K562 (cell line): ENCODE measurements around the gene LTBP4. TPM values are rescaled to one million over a fixed set of nuclear protein-coding genes. Genes with fewer than 3 reads are reported as not detected.

Experiments
- ATAC-seq: fragments of 200-7000 bp; cut with Tn5 transposase; 3 replicates; pipeline ENCODE4 v1.9.1; 2020; ENCODE audit warnings: moderate library complexity
- BruUV-seq: library from RNA; stranded (reverse); fragments of 400-500 nt; replicated peaks from 2 replicates; lab custom pipeline; 2021; lab: Mats Ljungman, UMichigan
- CTCF ChIA-PET: fragments of 300-600 bp; formaldehyde crosslinking; extraction: SDS; loops from one replicate; lab custom pipeline; 2021; ENCODE audit warnings: low intra/inter-chr PET ratio; lab: Yijun Ruan, JAX
- POLR2A ChIA-PET: fragments of 300-600, 350-650 bp; sonication (Branson Sonifier 250); formaldehyde crosslinking; extraction: SDS; loops from one replicate; lab custom pipeline; 2021; ENCODE audit warnings: antibody characterized with exemption, inconsistent platforms; lab: Yijun Ruan, JAX
- DNase-seq, 4 experiments: peaks; one replicate each; pipeline versions ENCODE4 v3.0.0 to v3.0.0-alpha.2; 2011 to 2018; ENCODE audit warnings: low spot score in 3 of 4, mixed read lengths in 3 of 4; ENCODE audit errors: extremely low read depth in 1 of 4
- FAIRE-seq: peaks from 2 replicates; lab custom pipeline; 2011; peaks lifted over from hg19 to GRCh38; lab: Jason Lieb, UNC
- H2AFZ ChIP-seq: 2 replicates; pipeline ENCODE4 v1.6.0; 2011; ENCODE audit warnings: low read depth, low read length, control low read depth, inconsistent platforms
- H3K27ac ChIP-seq: fragments of 200-600 bp; 3 replicates; pipeline ENCODE4 v1.8.0; 2011; ENCODE audit warnings: low read depth, mild to moderate bottlenecking, control low read depth, inconsistent platforms, low read length, moderate library complexity, mixed read lengths; ENCODE audit errors: extremely low read depth
- H3K27me3 ChIP-seq, 2 experiments: fragments of 300-600 bp in 1 of 2; 2 replicates in 1 of 2; 3 replicates in 1 of 2; pipeline versions ENCODE4 v1.6.0 to v1.8.0; 2011; ENCODE audit warnings: inconsistent platforms in 2 of 2, low read length in 2 of 2, mild to moderate bottlenecking in 1 of 2, mixed read lengths in 1 of 2, moderate library complexity in 1 of 2; ENCODE audit not compliant: control insufficient read depth in 2 of 2, insufficient read depth in 2 of 2
- H3K36me3 ChIP-seq: fragments of 300-600 bp; 3 replicates; pipeline ENCODE4 v1.8.0; 2011; ENCODE audit warnings: mild to moderate bottlenecking, low read length, inconsistent platforms; ENCODE audit not compliant: control insufficient read depth, insufficient read depth
- H3K4me1 ChIP-seq, 2 experiments: fragments of 200-600 bp in 1 of 2; replicated peaks in 1 of 2; 2 replicates in 1 of 2; 3 replicates in 1 of 2; pipeline versions ENCODE4 v1.5.1 to v1.8.0; 2011; ENCODE audit warnings: inconsistent platforms in 2 of 2, low read length in 2 of 2, mild to moderate bottlenecking in 1 of 2, mixed read lengths in 1 of 2, moderate library complexity in 1 of 2; ENCODE audit not compliant: control insufficient read depth in 2 of 2, insufficient read depth in 2 of 2
- H3K4me2 ChIP-seq: 2 replicates; pipeline ENCODE4 v1.6.1; 2011; ENCODE audit warnings: low read length, control low read depth, inconsistent platforms, mixed read lengths; ENCODE audit not compliant: insufficient read depth
- H3K4me3 ChIP-seq: fragments of 200-600 bp; sonication (generic), shearing (Covaris generic); 2 replicates; pipeline ENCODE4 v1.5.1; 2016; ENCODE audit warnings: control low read depth, inconsistent platforms
- H3K79me2 ChIP-seq: fragments of 200-600 bp; 3 replicates; pipeline ENCODE4 v1.8.0; 2011; ENCODE audit warnings: low read length, inconsistent platforms; ENCODE audit not compliant: control insufficient read depth, insufficient read depth
- H3K9ac ChIP-seq, 2 experiments: 2 replicates each; pipeline versions ENCODE4 v1.6.0 to v1.6.1; 2011; ENCODE audit warnings: low read depth in 2 of 2, low read length in 2 of 2, control low read depth in 1 of 2, inconsistent platforms in 1 of 2, mild to moderate bottlenecking in 1 of 2, mixed read lengths in 1 of 2; ENCODE audit not compliant: insufficient read depth in 1 of 2
- H3K9me1 ChIP-seq: one replicate; pipeline ENCODE4 v1.6.0; 2011; ENCODE audit warnings: inconsistent platforms, mild to moderate bottlenecking, low read length, moderate library complexity; ENCODE audit not compliant: control insufficient read depth, insufficient read depth
- H3K9me3 ChIP-seq: replicated peaks from 2 replicates; pipeline ENCODE4 v1.5.1; 2011; ENCODE audit warnings: low read depth, low read length, inconsistent platforms; ENCODE audit not compliant: control insufficient read depth, insufficient read depth
- H4K20me1 ChIP-seq: replicated peaks from 2 replicates; pipeline ENCODE4 v1.6.1; 2011; ENCODE audit warnings: low read length, inconsistent platforms, mixed read lengths; ENCODE audit not compliant: control insufficient read depth, insufficient read depth
- POLR2G ChIP-seq: fragments of 200-400 bp; formaldehyde crosslinking; IDR thresholded peaks from 2 replicates; pipeline ENCODE4 v1.6.1; 2017; ENCODE audit warnings: low read depth, mild to moderate bottlenecking, antibody characterized with exemption, low read length, moderate library complexity
- TCFL5 ChIP-seq: fragments of 250-450 bp; sonication (Bioruptor Pico); conservative IDR thresholded peaks from 2 replicates; pipeline ENCODE4 v1.6.1; 2021; ENCODE audit warnings: mild to moderate bottlenecking, moderate library complexity, matching md5 sums
- ZNF445 ChIP-seq: fragments of 250-450 bp; sonication (Bioruptor Pico); IDR thresholded peaks from 2 replicates; pipeline ENCODE4 v1.4.0; 2020; ENCODE audit warnings: low read depth, mild to moderate bottlenecking, moderate library complexity
- WGBS: fragments of 100-300 bp; shearing (Covaris generic); methylation state at CpG from one replicate; pipeline ENCODE4 v1.1.6; 2016; ENCODE audit warnings: low coverage, mixed read lengths; ENCODE audit not compliant: insufficient coverage; ENCODE audit errors: missing lambda C conversion rate; 5-methylcytosine and 5-hydroxymethylcytosine counted together
- in situ Hi-C: fragments of 300-500 bp; cut with MboI; formaldehyde crosslinking; loops from 4 replicates; pipeline ENCODE4 v1.15.0; 2018; ENCODE audit warnings: inconsistent platforms, mixed read lengths
- intact Hi-C: fragments of 100-400 bp; cut with micrococcal nuclease; formaldehyde crosslinking; loops from 2 replicates; pipeline ENCODE4 v1.14.2; 2022
- polyA plus RNA-seq, 8 experiments: library from polyadenylated mRNA; depleted of rRNA in 4 of 8; stranded (reverse) in 5 of 8; unstranded in 3 of 8; fragments of >200 nt; fragmentation: Nextera tagmentation in 2 of 8; fragmentation: Illumina TruSeq in 1 of 8; extraction: Ambion mirVana in 2 of 8; extraction: Trizol in 1 of 8; gene quantifications; 2 replicates each; pipeline versions ENCODE4 v1.2.1 to v1.2.3, GENCODE V29; 2011 to 2014; ENCODE audit warnings: inconsistent platforms in 1 of 8, missing spikeins in 1 of 8
- total RNA-seq, 7 experiments: library from RNA; depleted of rRNA in 6 of 7; stranded (reverse); fragments of >200 nt in 6 of 7; fragmentation: Illumina TruSeq in 2 of 7; extraction: Trizol in 2 of 7; gene quantifications; 2 replicates each; pipeline versions ENCODE4 v1.2.1 to v1.2.3, GENCODE V29; 2011 to 2021; ENCODE audit warnings: low replicate concordance in 1 of 7

LTBP4 gene
- total and polyA plus RNA-seq, 9 of the 15 experiments (the other 6 are each of a cell fraction or from before 2014, with no cell fraction given): 0.35 to 160 (median 31.6) TPM

GRCh38 chr19:40608240-40608621, 7.1 kb downstream of the LTBP4 start:
- 93% methylated on average over 11 of the region's 14 CpGs for WGBS

GRCh38 chr19:40608957-40609356, 7.8 kb downstream of the LTBP4 start:
- BruUV-seq: no TSS peak
- Histone ChIP-seq H3K27me3 (no peaks in the 10 kb centered on the region), H3K4me2 (peak overlapping the region; percentile 71), H3K9ac (peak overlapping the region in 1 of 2 experiments; percentile 90; a peak in 2 of 4 replicates), H3K4me3 (peak overlapping the region; percentile 37; the same call in 1 of the 2 replicates), H3K9me1 (no peaks in the 10 kb centered on the region), H3K27ac (no peak overlapping the region), H3K36me3 (peaks cover 3% of the 10 kb centered on the region; the same call in 2 of the 3 replicates), H2AFZ (no peak overlapping the region), H3K9me3 (no peaks in the 10 kb centered on the region), H3K4me1 (peaks cover 42 to 90% of the 10 kb centered on the region in 2 experiments), H4K20me1 (0 out of 2 replicates have a peak, but pooled peaks cover 4% of the 10 kb centered on the region), H3K79me2 (peaks cover 6% of the 10 kb centered on the region; the same call in 1 of the 3 replicates)
- in situ Hi-C loops (no loop called here), intact Hi-C loops (no loop called here)
- no peak for TF ChIP-seq TCFL5 (CRISPR knock-in tag)
- ChIA-PET POLR2A (no interaction called here), CTCF (no interaction called here)
- ATAC-seq: no peak
- no peak for DNase-seq
- FAIRE-seq: no peak
- 58% methylated on average over 4 of the region's 4 CpGs for WGBS

More at GRCh38 chr19:40608240-40608621, 7.1 kb downstream of the LTBP4 start:
- H3K27me3 ChIP-seq: no peaks in the 10 kb centered on the region
- ATAC-seq: no peak
- in situ Hi-C loops (no loop called here), intact Hi-C loops (no loop called here)
- POLR2A ChIA-PET: interaction anchor here (0.8 kb wide), 1 partner anchor 55 kb away, joined by 3 read pairs; no protein-coding TSS in a partner anchor
- H3K27ac ChIP-seq: no peak overlapping the region
- no peak for FAIRE-seq
- no peak overlapping the region for H3K4me3 ChIP-seq
- 0 out of 2 replicates have a peak, but pooled peaks cover 4% of the 10 kb centered on the region for H4K20me1 ChIP-seq
- peaks cover 6% of the 10 kb centered on the region; the same call in 1 of the 3 replicates for H3K79me2 ChIP-seq
- BruUV-seq: no TSS peak
- DNase-seq: no peak
- peaks cover 3% of the 10 kb centered on the region; the same call in 2 of the 3 replicates for H3K36me3 ChIP-seq
- H3K9me3 ChIP-seq: no peaks in the 10 kb centered on the region
- peak; percentile 58; the same call in 1 of the 2 replicates for TF ChIP-seq POLR2G
- TF ChIP-seq ZNF445 (CRISPR knock-in tag): no peak
- TF ChIP-seq, all 486 proteins: peak for 1
- no peaks in the 10 kb centered on the region for H3K9me1 ChIP-seq
- H3K9ac ChIP-seq: peak overlapping the region in 1 of 2 experiments; percentile 88; a peak in 2 of 4 replicates
- peaks cover 44 to 89% of the 10 kb centered on the region in 2 experiments for H3K4me1 ChIP-seq
- H3K4me2 ChIP-seq: no peak overlapping the region
- H2AFZ ChIP-seq: no peak overlapping the region
- CTCF ChIA-PET: no interaction called here
